ENCODE data around the gene SELENOV. TPM values are rescaled to one million over a fixed set of nuclear protein-coding genes. Genes with fewer than 3 reads are reported as not detected.

Gene SELENOV, protein sequence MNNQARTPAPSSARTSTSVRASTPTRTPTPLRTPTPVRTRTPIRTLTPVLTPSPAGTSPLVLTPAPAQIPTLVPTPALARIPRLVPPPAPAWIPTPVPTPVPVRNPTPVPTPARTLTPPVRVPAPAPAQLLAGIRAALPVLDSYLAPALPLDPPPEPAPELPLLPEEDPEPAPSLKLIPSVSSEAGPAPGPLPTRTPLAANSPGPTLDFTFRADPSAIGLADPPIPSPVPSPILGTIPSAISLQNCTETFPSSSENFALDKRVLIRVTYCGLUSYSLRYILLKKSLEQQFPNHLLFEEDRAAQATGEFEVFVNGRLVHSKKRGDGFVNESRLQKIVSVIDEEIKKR
- total RNA-seq (2021; ENCODE audit: unreplicated experiment) (0.80 TPM), Bru-seq, nascent RNA (percentile 42 among the genes with signal in this experiment), BruChase-seq, experiment 1, labeled RNA remaining after a 2-hour chase (percentile 46 among the genes with signal in this experiment), BruChase-seq, experiment 2, labeled RNA remaining after a 6-hour chase (percentile 43 among the genes with signal in this experiment)
- 0.65 TPM for polyA plus RNA-seq (2012; ENCODE audit: insufficient read length)
- long read RNA-seq, partial matches to known transcripts: 0 of 1 reads
- long read RNA-seq, other reads (novel, unspliced or antisense): 1 of 1 reads

DNA sequence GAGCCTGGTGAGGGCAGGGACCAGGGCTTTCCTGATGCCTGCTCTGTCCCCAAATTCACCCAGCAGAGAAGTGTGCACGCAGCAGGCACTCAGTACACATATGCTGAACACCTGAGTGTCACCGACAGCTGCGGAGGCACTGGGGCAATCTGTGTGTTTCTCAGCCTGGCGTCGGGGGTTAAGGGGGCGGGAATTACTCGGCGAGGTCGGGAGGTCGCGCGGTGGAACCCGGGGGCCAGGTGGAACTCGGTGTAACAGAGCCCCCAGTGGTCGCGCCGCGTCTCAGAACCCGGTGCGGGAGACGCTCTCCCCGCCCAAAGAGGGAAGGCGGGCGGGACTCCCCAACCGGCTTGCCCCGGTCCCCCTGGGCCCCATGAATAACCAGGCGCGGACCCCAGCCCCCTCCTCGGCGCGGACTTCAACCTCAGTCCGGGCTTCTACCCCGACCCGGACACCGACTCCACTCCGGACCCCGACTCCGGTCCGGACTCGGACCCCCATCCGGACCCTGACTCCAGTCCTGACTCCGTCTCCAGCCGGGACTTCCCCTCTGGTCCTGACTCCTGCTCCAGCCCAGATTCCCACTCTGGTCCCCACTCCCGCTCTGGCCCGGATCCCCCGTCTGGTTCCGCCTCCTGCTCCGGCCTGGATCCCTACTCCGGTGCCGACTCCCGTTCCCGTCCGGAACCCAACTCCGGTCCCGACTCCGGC lies at the start of gene SELENOV:
SELENOV (plus strand) TSS at position 300 of the 711 bp plus-strand sequence; CDS start at position 374, 74 bp downstream.
- Histone ChIP-seq H3K27ac (ENCODE audit: low read length) (peak within 1 kb of the TSS; percentile 5), H3K27me3 (ENCODE audit: control insufficient read depth, insufficient read depth, low read length) (peaks cover 23% of the 10 kb centered on the region), H3K4me1 (ENCODE audit: control insufficient read depth, insufficient read depth, low read length) (peaks cover 26% of the 10 kb centered on the region), H3K9me3 (ENCODE audit: control insufficient read depth, insufficient read depth, low read depth, low read length) (no peaks in the 10 kb centered on the region), H3K36me3 (ENCODE audit: control insufficient read depth, insufficient read depth, low read length) (no peaks in the 10 kb centered on the region), H3K4me3 (ENCODE audit: low read depth in 2 of 2, low read length in 2 of 2) (peak within 1 kb of the TSS; percentile 30 to 55)
- no TSS peak for BruUV-seq (replicated peaks)
- ChIA-PET POLR2A (interaction anchor here (0.5 to 6.2 kb wide), 15 partner anchors 13 to 318 kb away, joined by 3 to 63 read pairs (median 6); partner anchors contain the start of genes DLL3, EID2B, RPS16 and SUPT5H), CTCF (interaction anchor here (0.6 to 5.9 kb wide), 19 partner anchors 8 to 278 kb away, joined by 3 to 49 read pairs (median 6); partner anchors contain the start of genes DLL3 and EID2B)
- in situ Hi-C loops (cut with HindIII; ENCODE audit: low pct_unique_long_range_greater_than_20kb, low sequenced_read_pairs): no loop called here
- TF ChIP-seq POLR2AphosphoS5 (IDR thresholded peaks at IDR 0.05; ENCODE audit: low read depth, low read length): no peak
- no peak for TF ChIP-seq SIN3A (IDR thresholded peaks at IDR 0.05; ENCODE audit: borderline replicate concordance, insufficient read depth, low read depth, low read length)
- DNase-seq (ENCODE audit: low read depth, low spot score) (no peak), ATAC-seq (peak; percentile 56)
- intact Hi-C loops (cut with micrococcal nuclease; ENCODE audit: unreplicated experiment): no loop called here

DNA sequence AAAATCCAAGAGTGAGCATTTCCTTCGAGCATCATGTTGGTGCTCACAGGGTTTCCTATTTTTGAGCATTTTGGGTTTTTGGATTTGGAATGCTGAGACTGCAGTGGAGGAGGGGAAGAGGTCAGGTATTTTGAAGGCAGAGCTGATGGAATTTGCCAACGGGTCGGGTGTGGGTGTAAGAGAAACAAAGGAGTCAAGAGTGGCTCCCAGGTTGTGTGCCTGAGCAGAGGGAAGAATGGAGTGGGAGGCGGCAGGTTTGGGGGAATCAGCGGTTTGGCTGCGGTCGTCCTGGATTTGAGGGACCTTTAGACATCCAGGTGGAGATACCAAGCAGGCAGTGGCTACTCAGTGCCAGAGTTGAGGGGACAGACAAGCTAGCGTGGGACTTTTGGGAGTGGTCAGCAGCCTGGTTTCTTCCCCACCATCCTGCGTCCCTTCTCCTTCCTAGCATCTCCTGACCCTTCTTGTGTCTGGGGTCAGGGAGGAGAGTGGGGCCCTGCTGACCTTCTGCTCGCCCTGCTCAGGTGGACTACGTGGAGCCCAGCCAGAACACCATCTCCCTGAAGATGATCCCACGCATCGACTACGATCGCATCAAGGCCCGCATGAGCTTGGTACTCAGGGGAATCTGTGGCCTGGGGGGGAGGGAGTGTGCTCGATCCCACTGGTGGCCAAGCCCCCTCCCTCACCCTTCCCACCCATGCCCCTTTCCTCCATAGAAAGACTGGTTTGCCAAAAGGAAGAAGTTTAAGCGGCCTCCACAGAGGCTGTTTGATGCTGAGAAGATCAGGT lies 48.8 kb upstream of the SELENOV start:
- no peak overlapping the region for H3K27ac ChIP-seq (ENCODE audit: low read length)
- no TSS peak for BruUV-seq (replicated peaks)
- CTCF ChIA-PET: interaction anchor here (0.6 to 4.7 kb wide), 5 partner anchors 9 to 36 kb away, joined by 3 to 57 read pairs (median 5); no protein-coding TSS in a partner anchor
- no peaks in the 10 kb centered on the region for H3K4me1 ChIP-seq (ENCODE audit: control insufficient read depth, insufficient read depth, low read length)
- no peak overlapping the region for H3K4me3 ChIP-seq (ENCODE audit: low read depth in 2 of 2, low read length in 2 of 2)
- no peak for TF ChIP-seq SIN3A (IDR thresholded peaks at IDR 0.05; ENCODE audit: borderline replicate concordance, insufficient read depth, low read depth, low read length)
- TF ChIP-seq, protein P1, sequence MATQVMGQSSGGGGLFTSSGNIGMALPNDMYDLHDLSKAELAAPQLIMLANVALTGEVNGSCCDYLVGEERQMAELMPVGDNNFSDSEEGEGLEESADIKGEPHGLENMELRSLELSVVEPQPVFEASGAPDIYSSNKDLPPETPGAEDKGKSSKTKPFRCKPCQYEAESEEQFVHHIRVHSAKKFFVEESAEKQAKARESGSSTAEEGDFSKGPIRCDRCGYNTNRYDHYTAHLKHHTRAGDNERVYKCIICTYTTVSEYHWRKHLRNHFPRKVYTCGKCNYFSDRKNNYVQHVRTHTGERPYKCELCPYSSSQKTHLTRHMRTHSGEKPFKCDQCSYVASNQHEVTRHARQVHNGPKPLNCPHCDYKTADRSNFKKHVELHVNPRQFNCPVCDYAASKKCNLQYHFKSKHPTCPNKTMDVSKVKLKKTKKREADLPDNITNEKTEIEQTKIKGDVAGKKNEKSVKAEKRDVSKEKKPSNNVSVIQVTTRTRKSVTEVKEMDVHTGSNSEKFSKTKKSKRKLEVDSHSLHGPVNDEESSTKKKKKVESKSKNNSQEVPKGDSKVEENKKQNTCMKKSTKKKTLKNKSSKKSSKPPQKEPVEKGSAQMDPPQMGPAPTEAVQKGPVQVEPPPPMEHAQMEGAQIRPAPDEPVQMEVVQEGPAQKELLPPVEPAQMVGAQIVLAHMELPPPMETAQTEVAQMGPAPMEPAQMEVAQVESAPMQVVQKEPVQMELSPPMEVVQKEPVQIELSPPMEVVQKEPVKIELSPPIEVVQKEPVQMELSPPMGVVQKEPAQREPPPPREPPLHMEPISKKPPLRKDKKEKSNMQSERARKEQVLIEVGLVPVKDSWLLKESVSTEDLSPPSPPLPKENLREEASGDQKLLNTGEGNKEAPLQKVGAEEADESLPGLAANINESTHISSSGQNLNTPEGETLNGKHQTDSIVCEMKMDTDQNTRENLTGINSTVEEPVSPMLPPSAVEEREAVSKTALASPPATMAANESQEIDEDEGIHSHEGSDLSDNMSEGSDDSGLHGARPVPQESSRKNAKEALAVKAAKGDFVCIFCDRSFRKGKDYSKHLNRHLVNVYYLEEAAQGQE (IDR thresholded peaks at IDR 0.05; ENCODE audit: insufficient read depth in 1 of 2, low read depth in 2 of 2, low read length in 1 of 2): no peak
- TF ChIP-seq, protein P2, sequence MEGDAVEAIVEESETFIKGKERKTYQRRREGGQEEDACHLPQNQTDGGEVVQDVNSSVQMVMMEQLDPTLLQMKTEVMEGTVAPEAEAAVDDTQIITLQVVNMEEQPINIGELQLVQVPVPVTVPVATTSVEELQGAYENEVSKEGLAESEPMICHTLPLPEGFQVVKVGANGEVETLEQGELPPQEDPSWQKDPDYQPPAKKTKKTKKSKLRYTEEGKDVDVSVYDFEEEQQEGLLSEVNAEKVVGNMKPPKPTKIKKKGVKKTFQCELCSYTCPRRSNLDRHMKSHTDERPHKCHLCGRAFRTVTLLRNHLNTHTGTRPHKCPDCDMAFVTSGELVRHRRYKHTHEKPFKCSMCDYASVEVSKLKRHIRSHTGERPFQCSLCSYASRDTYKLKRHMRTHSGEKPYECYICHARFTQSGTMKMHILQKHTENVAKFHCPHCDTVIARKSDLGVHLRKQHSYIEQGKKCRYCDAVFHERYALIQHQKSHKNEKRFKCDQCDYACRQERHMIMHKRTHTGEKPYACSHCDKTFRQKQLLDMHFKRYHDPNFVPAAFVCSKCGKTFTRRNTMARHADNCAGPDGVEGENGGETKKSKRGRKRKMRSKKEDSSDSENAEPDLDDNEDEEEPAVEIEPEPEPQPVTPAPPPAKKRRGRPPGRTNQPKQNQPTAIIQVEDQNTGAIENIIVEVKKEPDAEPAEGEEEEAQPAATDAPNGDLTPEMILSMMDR (IDR thresholded peaks at IDR 0.05): no peak
- TF ChIP-seq TCF7L2 (IDR thresholded peaks at IDR 0.05; ENCODE audit: low read depth, low read length): no peak
- TF ChIP-seq POLR2AphosphoS5 (IDR thresholded peaks at IDR 0.05; ENCODE audit: low read depth, low read length): no peak
- intact Hi-C loops (cut with micrococcal nuclease; ENCODE audit: unreplicated experiment) (no loop called here), in situ Hi-C loops (cut with HindIII; ENCODE audit: low pct_unique_long_range_greater_than_20kb, low sequenced_read_pairs) (no loop called here)
- H3K9me3 ChIP-seq (ENCODE audit: control insufficient read depth, insufficient read depth, low read depth, low read length): no peaks in the 10 kb centered on the region
- ATAC-seq (no peak), DNase-seq (ENCODE audit: low read depth, low spot score) (no peak)
- POLR2A ChIA-PET: interaction anchor here (0.6 to 2.1 kb wide), 2 partner anchors 30 to 72 kb away, joined by 3 to 8 read pairs; partner anchors contain the start of gene RPS16
- H3K27me3 ChIP-seq (ENCODE audit: control insufficient read depth, insufficient read depth, low read length): no peaks in the 10 kb centered on the region
- peaks cover 78% of the 10 kb centered on the region for H3K36me3 ChIP-seq (ENCODE audit: control insufficient read depth, insufficient read depth, low read length)
